HTR-8/SVneo (cell line): ENCODE measurements around the gene WDR83.
"Not testable (repeated sequence)": the region's sequence is repeated elsewhere in the genome, so short reads cannot be mapped to it uniquely, and the experiment has no call there.

Experiments used
- DNase-seq: peaks from one replicate; pipeline ENCODE4 v3.0.0; 2011; ENCODE audit warnings: low spot score, mixed read lengths; ENCODE audit not compliant: insufficient read length
- FAIRE-seq: peaks from 2 replicates; lab custom pipeline; 2011; peaks lifted over from hg19 to GRCh38; lab: Jason Lieb, UNC

Gene WDR83

DNA sequence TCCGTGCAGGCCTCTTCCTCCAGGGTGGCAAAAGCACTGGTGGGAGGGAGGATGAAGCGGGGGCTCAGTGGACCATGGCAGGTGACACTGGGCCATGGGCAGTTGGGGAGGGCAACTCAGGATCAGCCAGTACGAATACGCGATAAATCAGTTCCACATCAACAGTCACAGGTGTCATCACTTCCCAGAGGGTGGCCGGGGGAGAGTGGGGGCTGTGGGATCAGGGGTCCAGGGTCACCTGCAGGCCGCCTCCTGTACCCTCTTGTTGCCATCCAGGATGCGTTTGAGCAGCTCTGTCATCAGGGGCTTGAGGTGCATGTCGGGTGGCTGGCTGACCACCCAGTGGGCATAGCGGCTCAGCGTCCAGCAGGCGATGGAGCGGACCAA lies 39.7 kb downstream of the WDR83 start:
- DNase-seq, result no peak
- FAIRE-seq, result no peak

DNA sequence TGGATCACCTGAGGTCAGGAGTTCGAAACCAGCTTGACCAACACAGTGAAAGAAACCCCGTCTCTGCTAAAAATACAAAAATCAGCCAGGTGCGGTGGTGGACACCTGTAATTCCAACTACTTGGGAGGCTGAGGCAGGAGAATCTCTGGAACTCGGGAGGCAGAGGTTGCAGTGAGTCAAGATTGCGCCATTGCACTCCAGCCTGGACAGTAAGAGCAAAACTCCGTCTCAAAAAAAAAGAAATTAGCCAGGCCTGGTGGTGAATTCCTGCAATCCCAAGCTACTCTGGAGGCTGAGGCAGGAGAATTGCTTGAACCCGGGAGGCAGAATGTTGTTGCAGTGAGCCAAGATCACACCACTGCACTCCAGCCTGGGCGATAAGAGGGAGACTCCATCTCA lies 42.0 kb downstream of the WDR83 start:
- DNase-seq, result no peak
- FAIRE-seq, result no peak

GRCh38 chr19:12711187-12711586 lies 44.6 kb downstream of the WDR83 start:
- FAIRE-seq (peak; percentile 65), DNase-seq (no peak)

- not testable (repeated sequence) for DNase-seq, FAIRE-seq
Observed at GRCh38 chr19:12712077-12712476, 45.5 kb downstream of the WDR83 start.

- FAIRE-seq, DNase-seq: not testable (repeated sequence)
Observed at GRCh38 chr19:12713304-12713703, 46.7 kb downstream of the WDR83 start.

GRCh38 chr19:12715102-12715501 lies 48.5 kb downstream of the WDR83 start:
- FAIRE-seq, result no peak

GRCh38 chr19:12715929-12716328 lies 49.3 kb downstream of the WDR83 start:
- FAIRE-seq (no peak), DNase-seq (no peak)

More at GRCh38 chr19:12715102-12715501, 48.5 kb downstream of the WDR83 start:
- DNase-seq, result no peak

- no peak for FAIRE-seq
- DNase-seq, result no peak
Observed at GRCh38 chr19:12720296-12720695, 53.7 kb downstream of the WDR83 start.

DNA sequence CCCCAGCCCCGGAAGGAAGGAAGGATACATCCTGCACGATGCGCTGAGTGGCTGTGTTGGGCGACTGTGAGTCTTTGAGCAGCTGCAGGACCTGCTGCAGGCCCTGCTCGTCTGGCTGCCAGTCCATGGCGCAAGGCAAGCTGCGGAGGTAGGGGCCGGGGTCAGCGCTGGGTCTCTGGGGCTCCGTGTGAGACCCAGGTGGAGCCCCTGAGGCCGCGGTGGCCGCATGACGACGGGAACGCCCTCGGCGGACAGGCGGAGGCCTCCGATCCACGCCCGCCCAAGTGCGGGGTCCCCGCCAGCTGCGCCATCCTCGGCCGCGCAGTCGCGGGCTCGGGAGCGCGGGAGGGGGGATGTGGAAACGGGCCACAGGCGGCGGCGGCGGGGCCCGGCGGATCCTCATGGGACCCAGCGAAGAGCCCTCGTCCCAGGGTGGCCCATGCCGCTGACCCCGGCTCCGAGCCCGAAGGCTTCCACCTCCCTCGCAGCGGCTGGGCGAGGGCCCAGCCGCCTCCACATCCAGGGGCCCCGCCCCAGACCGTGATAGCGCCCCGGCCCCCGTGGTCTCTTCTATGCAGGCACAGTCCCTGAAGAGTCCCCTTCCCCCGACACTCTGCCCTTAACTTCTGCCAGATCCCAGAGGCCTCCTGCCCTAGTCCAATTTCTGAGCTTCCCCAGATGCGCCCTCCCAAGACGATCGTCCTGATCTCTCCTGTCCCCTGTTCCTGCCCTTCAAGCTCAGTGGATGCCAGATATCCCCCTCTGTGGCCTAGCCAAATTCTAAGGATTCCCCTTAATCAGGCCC lies 54.4 kb downstream of the WDR83 start:
- FAIRE-seq (no peak), DNase-seq (no peak)

GRCh38 chr19:12721656-12722565 lies 55.3 kb downstream of the WDR83 start:
- peak; percentile 77 for DNase-seq

GRCh38 chr19:12722566-12723380 lies 56.2 kb downstream of the WDR83 start:
- FAIRE-seq (peak; percentile 63), DNase-seq (peak; percentile 99)

More at GRCh38 chr19:12721656-12722565, 55.3 kb downstream of the WDR83 start:
- FAIRE-seq, result no peak

GRCh38 chr19:12723381-12723640 lies 56.7 kb downstream of the WDR83 start:
- no peak for DNase-seq
- FAIRE-seq, result no peak

DNA sequence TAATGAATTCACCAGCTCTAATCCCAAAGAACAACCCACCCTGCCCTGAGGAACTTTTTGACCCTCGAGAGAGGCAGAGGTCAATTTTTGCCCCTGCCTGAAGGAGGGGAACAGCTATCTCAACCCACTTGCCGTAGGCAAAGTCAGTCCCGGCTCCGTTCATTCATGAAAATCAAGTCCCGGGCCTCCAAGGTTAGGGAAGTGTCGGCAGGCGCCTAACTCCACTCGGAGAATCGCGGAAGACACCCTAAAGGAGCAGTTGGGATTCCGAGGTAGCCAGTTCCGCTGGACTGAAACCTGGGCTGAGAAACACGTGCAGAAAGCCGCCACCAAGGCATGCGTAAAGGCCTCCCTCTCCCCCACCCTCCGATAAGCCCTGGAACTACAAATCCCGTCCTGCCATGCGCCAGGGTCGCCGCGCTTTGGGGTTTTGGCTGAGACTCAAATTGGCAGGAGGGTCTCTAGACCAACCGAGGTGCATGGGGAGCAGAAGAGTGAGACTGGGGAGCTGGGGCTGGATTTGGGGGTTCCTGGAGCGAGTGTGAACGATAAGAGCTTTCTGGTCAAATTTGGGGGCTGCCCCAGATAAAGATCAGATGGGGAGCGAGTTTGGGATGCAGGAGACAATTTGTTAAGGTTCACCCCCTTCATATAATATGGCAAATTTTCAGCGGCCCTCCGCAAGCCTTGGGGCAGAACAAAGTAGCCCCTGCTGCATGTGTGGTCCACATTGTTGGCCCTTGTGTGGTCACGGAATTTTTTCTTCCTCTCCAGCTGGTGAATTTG lies 57.2 kb downstream of the WDR83 start, which contains the start of gene TNPO2:
Gene TNPO2 (minus strand): TSS at position 292 of the 786 bp plus-strand sequence. CDS start 2,955 bp downstream, outside the sequence.
- DNase-seq (peak; percentile 83), FAIRE-seq (peak; percentile 80)
